NB4 (cell line): Measurements from ENCODE around the gene OSER1.

Source experiments
- DNase-seq: peaks from one replicate; pipeline ENCODE4 v3.0.0; 2010; ENCODE audit warnings: low read depth
- H3K4me3 ChIP-seq: one replicate; pipeline ENCODE4 v1.5.1; 2011; ENCODE audit warnings: mild to moderate bottlenecking, low read depth, low read length, moderate library complexity
- MYC ChIP-seq: IDR thresholded peaks from 2 replicates; pipeline ENCODE4 v1.6.1; 2011; ENCODE audit warnings: low read depth, low read length
- POLR2A ChIP-seq: IDR thresholded peaks from 2 replicates; pipeline ENCODE4 v1.6.1; 2011; ENCODE audit warnings: mild to moderate bottlenecking; ENCODE audit not compliant: insufficient read length; ENCODE audit errors: extremely low read depth
- TF ChIP-seq, protein P1 (sequence below): IDR thresholded peaks from 2 replicates; pipeline ENCODE4 v1.6.1; 2011; ENCODE audit warnings: low read depth, low read length
- TF ChIP-seq, protein P2 (sequence below): IDR thresholded peaks from one replicate; pipeline ENCODE4 v1.5.1; 2012; ENCODE audit warnings: low read depth, low read length

Gene OSER1

DNA sequence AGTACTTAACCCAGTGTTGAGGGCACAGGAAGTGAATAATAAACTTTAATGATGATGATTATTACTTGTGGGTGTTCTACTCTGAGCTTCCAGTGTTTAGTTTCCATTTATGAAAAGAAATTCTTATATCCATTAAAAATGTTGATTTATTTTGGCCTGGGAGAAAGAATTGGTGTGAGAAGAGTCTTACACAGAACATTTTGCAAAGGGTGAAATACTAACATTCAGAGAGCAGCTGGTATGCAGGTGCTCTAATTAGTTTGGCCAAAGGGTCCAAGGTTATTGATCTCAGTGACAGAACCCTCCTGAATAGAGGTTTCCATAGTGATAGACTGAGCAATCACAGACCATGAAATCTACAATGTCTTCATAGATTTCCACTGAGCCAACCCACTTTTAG, 4.4 kb downstream of the OSER1 start:
- H3K4me3 ChIP-seq = no peak overlapping the region
- TF ChIP-seq, protein P1, sequence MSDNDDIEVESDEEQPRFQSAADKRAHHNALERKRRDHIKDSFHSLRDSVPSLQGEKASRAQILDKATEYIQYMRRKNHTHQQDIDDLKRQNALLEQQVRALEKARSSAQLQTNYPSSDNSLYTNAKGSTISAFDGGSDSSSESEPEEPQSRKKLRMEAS = no peak
- TF ChIP-seq, protein P2, sequence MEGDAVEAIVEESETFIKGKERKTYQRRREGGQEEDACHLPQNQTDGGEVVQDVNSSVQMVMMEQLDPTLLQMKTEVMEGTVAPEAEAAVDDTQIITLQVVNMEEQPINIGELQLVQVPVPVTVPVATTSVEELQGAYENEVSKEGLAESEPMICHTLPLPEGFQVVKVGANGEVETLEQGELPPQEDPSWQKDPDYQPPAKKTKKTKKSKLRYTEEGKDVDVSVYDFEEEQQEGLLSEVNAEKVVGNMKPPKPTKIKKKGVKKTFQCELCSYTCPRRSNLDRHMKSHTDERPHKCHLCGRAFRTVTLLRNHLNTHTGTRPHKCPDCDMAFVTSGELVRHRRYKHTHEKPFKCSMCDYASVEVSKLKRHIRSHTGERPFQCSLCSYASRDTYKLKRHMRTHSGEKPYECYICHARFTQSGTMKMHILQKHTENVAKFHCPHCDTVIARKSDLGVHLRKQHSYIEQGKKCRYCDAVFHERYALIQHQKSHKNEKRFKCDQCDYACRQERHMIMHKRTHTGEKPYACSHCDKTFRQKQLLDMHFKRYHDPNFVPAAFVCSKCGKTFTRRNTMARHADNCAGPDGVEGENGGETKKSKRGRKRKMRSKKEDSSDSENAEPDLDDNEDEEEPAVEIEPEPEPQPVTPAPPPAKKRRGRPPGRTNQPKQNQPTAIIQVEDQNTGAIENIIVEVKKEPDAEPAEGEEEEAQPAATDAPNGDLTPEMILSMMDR = no peak
- TF ChIP-seq MYC = no peak
- no peak for TF ChIP-seq POLR2A
- no peak for DNase-seq

GRCh38 chr20:44204832-44205215, 5.7 kb downstream of the OSER1 start:
- TF ChIP-seq, protein P1 = no peak
- TF ChIP-seq, protein P2 = no peak
- TF ChIP-seq POLR2A (no peak), MYC (no peak)
- DNase-seq = no peak
- H3K4me3 ChIP-seq = no peak overlapping the region

DNA sequence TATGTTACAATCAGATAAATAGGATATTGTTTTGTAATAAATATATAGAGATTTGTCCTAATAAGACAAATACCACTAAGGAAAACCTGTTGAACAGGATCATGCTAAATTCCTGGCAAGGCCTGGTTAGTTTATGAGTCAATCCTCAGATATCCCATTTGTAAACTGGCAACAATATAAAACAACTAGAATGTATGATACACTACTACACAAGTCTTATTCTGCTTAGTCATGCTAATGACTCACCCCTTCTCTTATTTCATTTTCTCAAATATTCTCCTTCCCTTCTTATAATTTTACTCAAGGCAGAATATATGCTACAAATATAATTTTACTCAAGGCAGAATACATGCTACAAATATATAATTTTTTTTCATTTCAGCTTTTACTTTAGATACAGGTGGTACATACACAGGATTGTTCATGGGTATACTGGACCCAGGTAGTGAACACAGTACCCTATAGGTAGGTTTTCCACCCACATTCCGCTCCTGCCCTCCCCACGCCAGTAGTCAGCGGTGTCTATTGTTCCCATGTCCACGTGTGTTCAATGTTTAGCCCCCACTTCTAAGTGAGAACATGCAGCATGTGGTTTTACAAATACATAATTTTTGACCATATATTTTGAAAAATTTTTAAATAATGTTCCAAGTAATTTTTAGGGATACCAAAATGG, 6.3 kb downstream of the OSER1 start:
- H3K4me3 ChIP-seq = no peak overlapping the region
- TF ChIP-seq, protein P1 = no peak
- TF ChIP-seq, protein P2 = no peak
- DNase-seq = peak; percentile 45

DNA sequence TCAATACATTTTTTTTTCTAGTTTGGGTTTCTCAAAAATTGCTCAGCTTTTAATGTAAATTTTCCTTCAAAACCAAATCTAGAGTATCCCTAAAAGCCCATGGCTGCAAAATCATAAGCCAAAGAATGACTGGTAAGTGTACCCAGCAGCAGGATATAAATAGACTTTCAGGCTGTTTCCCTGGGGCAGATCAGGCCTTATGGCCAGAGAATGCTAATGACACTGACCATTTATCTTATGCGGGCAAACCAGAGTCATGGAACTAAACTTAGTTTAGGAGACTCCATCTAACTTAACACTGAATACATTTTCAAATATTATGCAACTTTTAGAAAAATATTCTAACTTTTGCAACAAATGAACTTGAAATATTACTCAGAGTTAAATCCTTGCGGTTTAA, 7.4 kb downstream of the OSER1 start:
- H3K4me3 ChIP-seq = no peak overlapping the region
- TF ChIP-seq, protein P1 = no peak
- TF ChIP-seq POLR2A (no peak), MYC (no peak)
- TF ChIP-seq, protein P2 = no peak
- no peak for DNase-seq

DNA sequence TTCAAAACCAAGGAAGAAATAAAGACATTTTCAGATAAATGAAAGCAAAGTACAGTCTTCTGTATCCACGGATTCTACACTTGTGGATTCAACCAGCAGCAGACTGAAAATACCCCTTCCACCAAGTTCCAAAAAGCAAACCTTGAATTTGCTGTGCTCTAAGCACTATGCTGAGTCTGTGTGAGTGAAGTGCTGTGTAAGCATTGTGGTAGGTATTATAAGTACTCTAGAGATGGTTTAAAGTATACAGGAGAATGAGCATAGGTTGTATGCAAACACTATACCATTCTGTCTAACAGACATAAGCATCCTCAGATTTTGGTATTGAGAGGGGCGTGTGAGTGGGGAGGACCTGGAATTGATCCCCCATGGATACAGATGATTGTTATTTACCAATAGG, 9.6 kb downstream of the OSER1 start:
- H3K4me3 ChIP-seq = no peak overlapping the region
- no peak for DNase-seq
- TF ChIP-seq, protein P2 = no peak
- TF ChIP-seq, protein P1 = no peak
- TF ChIP-seq MYC (no peak), POLR2A (no peak)

DNA sequence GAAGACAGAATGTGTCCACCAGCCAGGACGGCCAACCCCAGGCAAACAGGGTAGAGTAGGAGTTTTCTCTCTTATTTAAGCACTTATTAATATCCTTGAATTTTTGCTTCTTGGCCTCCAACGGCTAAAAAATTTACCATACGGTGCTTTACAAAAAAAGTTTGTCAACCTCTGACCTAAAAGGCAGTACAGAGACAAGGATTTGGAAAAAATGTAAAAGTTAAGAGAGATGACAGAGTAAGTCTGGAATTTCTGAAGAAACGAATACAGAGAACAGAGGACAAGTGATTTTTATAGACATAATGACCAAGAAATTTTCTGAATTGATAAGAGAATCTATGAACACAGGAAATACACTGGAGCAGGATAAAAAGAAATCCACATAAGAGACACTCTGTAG, 10.2 kb downstream of the OSER1 start:
- DNase-seq = no peak
- no peak for TF ChIP-seq MYC
- TF ChIP-seq, protein P2 = no peak
- TF ChIP-seq, protein P1 = no peak
- TF ChIP-seq POLR2A = no peak
- no peak overlapping the region for H3K4me3 ChIP-seq
